Fibroblast of gingiva (primary cell): ENCODE measurements around the gene HSPA1A.

Experiments used
- DNase-seq: peaks from one replicate; pipeline ENCODE4 v3.0.0-alpha.2; 2011; ENCODE audit warnings: low read depth

Gene HSPA1A

DNA sequence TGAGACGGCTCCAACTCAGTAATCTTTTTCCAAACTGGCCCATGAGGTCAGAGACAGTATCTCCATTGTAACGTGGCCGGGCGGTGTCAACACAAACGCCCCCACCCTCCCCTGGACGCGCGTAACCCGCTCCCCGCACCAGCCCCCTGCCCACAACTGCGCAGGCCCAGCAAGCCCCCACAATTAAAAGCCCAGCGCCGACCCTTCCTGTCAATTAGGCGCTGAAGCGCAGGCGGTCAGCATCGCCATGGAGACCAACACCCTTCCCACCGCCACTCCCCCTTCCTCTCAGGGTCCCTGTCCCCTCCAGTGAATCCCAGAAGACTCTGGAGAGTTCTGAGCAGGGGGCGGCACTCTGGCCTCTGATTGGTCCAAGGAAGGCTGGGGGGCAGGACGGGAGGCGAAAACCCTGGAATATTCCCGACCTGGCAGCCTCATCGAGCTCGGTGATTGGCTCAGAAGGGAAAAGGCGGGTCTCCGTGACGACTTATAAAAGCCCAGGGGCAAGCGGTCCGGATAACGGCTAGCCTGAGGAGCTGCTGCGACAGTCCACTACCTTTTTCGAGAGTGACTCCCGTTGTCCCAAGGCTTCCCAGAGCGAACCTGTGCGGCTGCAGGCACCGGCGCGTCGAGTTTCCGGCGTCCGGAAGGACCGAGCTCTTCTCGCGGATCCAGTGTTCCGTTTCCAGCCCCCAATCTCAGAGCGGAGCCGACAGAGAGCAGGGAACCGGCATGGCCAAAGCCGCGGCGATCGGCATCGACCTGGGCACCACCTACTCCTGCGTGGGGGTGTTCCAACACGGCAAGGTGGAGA, at the start of gene HSPA1A, which contains the start of gene HSPA1L:
Gene HSPA1A (plus strand): TSS at position 519 of the 814 bp plus-strand sequence. CDS start 214 bp downstream, at position 733.
Gene HSPA1L (minus strand): TSS at position 259 of the 814 bp plus-strand sequence. CDS start 3,311 bp downstream, outside the sequence.
- peak; percentile 97 for DNase-seq

DNA sequence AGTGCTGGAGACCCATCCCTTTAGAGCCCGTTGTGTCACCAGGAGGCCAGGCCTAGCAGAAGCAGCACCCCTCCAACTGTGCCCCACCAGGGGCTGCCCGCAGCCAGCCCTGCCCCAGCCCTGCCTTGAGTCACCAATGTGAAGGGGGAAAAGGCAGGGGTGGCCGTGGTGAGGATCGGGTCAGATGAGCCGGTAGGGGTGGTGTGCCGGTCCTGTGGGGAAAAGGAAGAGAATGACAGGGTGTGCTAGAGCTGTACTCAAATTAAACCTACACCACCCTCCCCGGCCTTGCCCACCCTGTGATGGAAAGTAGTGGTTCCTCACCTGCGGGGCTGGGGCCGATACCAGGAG, 49.8 kb upstream of the HSPA1A start:
- no peak for DNase-seq

DNA sequence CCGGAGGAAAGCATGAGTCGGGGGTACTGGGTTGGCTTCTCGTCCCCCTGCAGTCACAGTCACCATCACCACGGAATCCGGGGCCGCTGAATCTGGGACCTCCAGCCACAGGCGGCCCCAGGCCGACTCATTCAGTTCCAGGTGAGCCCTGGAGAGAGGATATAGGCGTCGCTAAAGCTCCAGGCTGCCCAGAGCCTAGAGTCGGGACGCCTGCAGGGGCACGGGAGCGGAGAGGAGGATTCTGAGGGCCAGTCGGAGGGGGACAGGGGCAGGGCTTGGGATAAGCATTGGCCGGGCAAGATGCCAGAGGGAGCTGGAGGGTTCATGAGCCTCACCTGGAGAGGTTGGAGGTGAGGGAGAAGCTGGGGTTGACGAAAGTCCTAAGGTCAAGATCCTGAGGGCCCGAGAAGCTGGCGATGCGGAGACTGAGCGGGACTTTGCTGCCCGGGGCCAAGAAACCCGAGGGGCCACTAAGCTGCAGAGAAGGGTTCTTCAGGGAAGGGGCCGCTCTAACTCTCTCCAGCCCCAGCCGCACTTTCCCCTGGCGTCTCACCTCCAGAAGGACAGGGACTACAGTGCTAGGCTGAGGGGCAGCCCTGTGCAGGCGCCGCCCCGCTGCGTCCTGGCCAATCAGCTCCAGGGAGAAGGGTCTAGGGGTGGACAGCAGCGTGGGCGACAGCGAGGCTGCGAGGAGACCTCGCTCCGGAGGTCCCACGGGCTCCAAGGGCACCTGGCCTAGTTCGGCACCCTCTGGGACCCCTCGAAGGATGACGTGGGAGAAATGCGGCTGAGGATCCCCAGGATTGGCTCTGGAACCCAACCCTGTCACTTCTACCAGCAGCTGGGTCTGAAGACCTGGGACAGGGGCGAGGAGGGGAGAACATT, 49.2 kb upstream of the HSPA1A start:
- no peak for DNase-seq

DNA sequence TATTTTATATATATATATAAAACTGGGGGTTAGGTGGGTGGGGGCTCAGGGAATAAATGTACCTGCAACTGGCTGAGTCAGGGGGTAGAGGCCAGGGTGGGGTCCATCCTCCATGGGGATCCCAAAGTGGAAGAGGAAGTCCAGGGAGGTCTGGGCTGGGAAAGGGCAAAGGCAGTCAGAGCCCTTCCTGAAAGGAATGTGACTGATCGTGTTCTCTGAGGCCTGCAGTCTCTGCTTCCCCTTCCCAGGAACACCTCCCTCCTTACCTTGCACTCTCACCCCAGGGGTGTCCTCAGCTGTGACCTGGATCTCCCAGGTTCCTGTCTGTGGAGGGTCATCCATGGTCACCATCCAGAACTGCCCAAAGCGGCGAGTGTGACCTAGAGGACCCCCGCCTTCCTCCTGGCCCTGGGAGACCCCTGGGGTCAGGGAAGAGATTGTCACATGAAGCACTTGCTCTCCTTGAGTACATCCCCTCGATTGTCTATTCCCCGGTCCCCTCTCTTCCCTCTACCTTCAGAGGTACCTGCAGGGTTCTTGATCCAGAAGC, 48.2 kb upstream of the HSPA1A start:
- DNase-seq = no peak

DNA sequence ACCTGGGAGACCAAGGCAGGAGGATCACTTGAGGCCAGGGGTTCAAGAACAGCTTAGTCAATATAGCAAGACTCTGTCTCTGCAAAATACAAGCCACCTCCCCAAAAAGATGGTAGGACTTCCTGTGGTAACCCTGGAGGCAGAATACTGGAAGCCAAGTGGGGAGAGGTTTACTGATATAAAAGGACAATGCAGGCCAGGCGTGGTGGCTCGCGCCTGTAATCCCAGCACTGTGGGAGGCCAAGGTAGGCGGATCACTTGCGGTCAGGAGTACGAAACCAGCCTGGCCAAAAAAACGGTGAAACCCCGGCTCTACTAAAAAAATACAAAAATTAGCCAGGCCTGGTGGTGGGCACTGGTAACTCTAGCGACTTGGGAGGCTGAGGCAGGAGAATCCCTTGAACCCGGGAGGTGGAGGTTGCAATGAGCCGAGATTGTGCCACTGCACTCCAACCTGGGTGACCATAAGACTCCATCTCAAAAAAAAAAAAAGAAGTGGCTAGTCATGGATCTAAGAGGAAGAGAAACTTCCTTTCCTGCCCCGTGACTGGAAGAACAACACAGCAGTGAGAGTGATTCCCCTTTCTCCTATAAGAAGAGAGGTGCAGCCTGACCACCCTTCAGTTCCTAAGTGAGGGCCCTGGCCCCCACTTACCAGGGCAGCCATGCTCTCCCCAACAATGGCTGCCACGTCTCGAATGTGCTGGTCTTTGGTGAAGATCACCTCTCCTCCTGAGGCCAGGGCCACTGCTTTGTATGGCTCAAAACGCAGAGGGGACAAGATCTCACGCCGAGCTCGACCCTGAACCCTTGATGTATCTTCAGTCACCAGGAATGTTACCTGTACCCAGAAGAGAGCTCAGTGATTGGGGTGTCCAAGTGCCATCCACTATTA, 46.7 kb upstream of the HSPA1A start:
- DNase-seq = no peak

DNA sequence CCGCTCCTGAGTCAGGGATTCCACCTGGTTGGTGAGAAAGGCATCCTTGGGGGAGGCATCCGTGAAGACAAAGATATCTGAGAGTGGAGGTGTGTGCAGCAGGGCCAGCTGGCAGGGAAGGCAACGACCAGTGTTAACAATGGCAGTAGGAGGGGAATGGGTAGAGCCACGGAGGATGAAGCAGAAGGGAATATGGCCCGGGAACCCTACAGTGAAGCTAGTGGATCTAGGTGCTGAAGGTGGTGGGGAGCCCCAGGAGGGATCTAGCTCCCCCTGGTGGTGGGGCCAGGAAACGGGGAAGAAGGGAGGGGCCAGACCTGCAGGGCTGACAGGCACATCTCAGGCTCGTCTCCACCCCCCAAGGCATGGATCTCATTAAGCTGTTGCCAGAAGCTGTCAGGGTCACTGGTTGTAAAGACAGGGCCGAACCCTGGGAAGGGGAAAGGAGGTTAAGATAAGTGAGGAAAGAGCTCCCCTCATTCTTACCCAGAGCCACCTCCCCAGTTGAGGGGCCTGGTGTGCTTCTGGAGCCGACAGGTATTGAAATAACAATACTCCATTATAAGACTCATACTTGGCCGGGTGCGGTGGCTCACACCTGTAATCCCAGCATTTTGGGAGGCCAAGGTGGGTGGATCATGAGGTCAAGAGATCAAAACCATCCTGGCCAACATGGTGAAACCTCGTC, 45.5 kb upstream of the HSPA1A start:
- peak; percentile 34 for DNase-seq

DNA sequence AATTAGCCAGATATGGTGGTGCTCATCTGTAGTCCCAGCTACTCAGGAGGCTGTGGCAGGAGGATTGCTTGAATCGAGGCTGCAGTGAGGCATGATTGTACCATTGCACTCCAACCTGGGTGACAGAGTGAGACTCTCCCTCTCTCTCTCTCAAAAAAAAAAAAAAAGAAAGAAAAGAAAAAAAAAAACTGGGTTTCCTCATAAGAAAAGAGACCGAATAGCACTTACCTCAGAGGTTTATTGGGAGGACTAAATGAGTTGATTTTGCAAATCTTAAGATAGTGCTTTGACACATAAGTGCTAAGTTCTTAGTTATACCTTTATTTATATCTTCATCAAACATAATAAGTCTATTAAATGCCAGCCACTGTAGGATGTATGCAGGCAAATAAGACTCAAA, 44.5 kb upstream of the HSPA1A start:
- no peak for DNase-seq

DNA sequence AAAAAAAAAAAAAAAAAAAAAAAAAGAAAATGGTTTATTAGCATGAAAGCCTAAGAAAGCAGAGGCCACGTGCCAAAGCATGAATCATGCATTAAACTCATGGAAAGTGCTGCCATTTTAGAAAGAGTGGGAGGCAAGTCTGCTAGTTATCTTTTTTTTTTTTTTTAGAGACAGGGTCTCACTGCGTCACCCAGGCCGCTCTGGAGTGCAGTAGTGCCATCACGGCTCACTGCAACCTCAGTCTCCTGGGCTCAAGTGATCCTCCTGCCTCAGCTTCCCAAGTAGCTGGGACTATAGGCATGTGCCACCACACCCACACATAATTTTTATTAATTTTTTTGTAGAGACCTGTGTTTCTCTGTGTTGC, 43.4 kb upstream of the HSPA1A start:
- no peak for DNase-seq

DNA sequence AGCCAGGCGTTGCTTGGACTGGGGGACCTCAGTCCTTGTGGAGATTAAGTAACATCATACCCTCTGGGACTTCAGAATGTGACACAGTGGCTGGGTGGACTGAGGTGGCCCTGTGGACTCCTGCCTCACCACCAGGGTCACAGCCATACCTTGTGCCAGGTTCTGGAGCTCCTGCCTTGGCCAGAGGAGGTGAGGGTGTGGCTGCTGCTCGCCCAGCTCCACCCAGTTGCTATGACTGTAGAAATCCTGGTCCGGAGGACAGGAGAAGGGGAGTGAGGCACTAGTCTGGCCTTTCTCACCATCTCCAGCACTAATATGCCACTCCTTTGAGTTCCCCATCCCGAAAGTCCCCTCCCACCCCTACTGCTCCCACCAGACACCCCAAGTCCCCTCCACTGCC, 40.2 kb upstream of the HSPA1A start:
- DNase-seq = no peak

DNA sequence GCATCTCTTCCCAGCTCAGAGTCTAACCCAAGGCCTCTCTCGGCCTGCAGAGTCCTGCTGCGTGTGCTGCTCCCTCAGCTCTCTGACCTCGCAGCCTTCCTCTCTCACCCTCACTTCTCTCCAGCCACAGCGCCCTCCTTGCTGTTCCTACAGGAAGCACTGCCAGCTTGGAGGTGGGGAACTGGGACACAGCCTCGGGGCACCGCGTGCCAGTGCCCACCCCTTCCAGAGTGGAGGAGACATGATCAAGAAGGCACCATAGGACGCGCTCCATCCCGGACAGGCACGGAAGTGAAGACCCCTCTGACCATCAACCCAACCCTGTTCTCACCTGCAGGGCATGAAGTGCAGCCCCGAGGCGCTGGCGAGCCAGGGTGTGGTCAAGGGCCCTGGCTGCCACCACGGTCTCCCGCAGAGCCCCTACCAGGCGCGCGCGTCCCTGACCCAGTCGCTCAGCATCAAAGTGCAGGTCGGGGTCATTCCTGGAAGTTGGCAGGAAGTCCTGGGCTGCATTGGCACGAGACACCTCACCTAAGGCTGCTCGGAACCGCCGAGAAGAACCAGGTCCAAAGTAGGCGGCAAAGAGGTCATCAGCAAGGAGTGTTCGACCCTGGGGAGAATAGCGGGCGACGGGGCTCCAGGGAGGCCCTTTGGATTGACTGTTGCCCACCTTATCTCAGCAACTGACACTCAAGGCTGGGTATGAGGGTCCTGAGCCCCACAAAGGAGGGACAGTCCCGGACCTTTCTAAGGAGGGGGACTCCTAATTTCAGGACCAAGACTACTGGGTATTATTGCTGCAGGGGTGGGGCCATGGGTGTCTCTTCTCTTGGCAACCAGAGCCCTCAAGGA, 39.5 kb upstream of the HSPA1A start:
- DNase-seq = no peak

DNA sequence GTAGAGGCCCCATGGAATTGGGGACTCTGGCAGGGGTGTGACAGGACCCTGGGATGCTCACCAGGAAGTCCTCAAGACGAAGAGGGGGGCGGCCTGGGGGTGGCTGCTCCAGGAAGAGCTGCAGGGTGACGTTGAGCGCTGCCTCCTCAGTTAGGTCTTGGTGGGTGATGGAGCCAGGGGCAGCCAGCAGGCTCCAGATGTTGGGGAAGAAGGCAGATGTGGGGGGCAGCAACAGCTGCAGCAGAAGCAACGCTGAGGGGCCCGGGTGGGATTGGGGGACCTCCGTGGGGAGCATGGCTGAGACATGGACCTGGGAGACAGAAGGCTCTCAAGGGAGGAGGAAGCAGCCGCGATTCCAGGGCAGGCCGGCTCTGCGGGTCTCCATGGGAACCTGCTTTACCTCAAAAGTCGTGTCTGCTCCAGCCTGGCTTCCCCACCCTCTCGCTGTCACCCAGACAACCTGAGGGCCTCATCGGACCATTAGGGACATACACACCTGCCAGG, 38.8 kb upstream of the HSPA1A start:
- no peak for DNase-seq

DNA sequence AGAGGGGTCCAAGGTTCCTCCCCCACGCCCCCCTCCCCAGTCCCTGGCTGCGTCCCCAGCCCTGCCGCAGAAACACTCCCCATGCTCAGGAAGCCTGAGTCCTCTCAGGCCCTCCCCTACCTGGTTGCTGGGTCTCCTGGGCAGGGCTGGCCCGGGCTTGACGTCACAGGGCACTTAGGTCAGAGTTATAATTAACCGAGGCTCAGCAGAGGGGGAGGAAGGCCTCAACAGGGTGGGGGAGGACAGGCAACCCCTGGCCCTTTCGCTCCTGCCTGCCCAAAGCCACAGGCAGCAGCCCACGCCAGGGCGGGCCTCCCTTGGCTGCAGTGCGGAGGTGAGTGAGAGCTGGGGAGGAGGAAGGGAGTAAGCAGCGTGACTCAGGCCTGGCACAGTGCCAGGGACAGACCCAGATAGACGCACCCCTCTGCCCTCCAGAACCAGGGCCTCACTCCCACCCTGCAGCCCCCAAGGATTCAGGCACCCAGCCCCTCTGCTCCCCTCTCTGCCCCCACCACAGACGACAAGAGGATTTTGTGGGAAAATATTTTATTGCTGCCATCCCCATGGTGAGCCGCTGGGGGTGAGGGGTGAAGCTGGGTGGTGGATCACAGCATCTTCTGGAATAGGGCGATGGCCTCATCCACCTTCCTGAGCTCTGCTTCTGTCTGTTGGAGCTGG, 38.2 kb upstream of the HSPA1A start, which contains the start of gene VWA7:
Gene VWA7 (minus strand): TSS at position 340 of the 678 bp plus-strand sequence. CDS start 549 bp downstream, outside the sequence.
- peak; percentile 24 for DNase-seq

DNA sequence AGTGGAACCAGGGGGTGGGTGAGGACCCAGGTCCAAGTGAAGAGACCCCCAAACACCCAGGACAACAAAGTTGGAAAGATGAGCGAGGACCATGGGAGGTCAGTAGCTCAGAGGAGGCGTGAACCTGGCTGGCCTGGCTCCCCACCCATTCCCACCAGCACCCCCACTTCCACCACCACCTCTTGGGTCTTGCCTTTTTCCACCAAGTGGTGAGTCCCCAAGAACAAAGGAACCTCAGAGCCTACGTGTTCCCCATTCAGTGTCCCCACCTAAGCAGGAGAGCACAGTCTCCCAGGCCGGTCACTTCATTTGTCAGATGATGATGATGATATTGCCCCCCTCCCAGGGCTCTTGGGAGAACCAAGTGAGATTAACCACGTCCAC, 37.7 kb upstream of the HSPA1A start:
- DNase-seq = no peak

DNA sequence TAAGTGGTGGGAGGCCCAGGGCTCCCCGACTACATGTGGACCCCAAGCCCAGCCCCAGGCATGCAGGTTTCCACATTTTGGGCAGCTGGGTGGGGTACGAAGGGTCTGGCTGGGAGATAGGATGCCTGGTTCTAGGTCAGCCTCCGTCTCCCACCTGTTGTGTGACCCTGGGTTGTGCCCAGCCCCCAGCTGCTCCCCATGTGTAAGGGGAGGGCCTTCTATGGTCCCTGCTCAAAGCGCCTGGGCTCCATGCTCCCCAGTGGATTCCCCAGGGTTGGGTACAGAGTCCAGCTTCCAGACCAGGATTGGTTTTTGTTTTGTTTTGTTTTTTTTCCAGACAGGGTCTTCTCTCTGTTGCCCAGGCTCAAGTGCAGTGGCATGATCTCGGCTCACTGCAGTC, 37.1 kb upstream of the HSPA1A start:
- DNase-seq = no peak

DNA sequence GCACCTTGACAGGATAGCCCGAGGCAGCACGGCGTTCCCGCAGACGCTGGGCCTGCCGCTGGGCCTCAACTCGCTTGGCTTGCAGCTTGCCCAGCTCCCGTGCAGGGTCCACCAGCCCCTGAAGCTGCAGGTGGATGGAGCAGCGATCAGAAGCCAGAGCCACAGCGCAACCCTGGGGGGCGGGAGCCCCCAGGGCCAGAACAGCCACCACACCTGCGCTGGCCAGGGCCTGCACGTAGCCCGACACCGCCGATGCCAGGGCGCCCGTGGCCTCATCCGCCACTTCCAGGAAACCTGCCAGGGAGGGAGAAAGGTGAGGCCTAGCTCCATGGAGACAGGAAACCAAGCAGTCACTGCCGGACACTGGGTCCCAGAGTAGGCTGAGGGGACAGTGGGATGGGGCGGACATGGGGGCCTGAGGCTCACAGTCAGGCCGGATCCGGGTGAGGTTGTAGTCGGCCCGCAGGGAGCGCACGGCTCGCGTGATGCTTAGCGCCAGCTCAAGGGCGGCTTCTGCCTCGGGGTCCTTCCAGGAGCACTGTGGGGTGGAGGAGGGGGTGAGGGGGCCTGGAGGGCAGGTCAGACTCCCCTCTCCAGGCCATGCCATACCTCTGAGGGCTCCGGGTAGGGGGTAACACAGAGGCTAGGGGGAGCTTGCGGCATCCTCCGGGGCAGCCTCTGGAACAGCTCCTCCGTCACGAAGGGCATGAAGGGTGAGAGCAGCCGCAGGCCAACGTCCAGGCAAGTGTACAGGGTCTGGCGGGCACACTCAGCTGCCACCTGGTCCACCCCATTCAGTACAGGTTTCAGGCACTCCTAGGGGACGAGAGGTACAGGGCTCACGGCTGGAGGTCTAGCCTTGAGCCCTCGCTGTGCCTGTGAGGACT, 36.1 kb upstream of the HSPA1A start:
- no peak for DNase-seq

DNA sequence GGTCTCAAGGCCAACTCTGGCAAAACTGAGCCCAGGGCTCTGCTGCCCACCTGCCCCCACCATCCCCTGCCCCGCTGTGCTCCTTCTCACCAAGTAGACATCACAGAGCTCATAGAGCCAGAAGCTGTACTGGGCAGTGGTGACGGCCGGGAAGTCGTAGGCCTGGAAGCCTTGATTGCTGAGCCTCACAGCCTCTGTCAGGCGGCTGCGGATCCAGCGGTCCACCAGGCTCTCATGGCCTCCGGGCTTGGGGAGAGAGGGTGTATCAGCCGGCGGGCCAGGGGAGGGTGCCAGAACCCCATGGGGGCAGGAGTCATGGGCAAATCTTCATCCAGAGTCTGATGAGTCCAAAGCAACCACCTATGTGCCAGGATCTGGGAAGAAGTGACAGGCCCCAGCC, 35.4 kb upstream of the HSPA1A start:
- DNase-seq = no peak

DNA sequence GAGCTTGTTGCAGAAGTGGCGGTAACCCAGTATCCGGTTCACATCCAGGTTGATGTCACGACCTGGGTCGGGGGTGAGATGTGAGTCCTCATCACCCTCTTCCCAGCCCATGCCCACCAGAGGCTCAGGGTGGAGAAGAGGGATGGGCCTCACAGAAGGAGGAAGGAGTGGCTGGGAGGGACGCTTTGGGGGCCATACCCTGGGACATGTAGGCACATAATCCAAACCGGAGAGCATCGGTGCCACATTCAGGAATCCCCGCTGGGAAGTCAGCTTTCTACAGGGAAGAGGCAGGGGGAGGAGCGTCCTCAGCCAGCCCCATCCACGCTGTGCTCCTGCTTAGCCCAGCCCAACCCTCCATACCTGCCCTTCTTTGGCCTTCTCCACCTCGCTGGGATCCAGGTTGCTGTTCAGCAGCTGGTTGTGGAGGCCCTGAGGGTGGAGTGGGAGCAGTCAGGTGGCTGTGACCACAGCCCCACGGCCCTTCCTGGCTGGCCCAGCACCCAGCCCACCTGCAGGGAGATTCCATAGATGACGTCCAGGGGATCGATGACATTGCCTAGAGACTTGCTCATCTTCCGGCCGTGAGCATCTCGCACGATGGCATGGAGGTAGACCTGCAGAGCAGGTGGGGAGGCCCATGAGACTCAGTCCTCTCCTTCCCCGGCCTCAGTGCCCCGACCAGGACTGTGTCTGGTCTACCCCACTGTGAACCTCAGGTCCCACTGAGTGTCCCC, 34.7 kb upstream of the HSPA1A start:
- DNase-seq = no peak
